ENCODE results near the gene OSBPL10.

GRCh38 chr3:31723701-31724100 is 257.4 kb downstream of the OSBPL10 start:
- TF ChIP-seq PHF8 (conservative IDR thresholded peaks at IDR 0.05; ENCODE audit: low read depth, low read length), result no peak
- no peak for TF ChIP-seq CBX8 (IDR thresholded peaks at IDR 0.05; ENCODE audit: borderline replicate concordance, low read depth, low read length)
- no peak for TF ChIP-seq POLR2A (IDR thresholded peaks at IDR 0.05; ENCODE audit: control extremely low read depth in 1 of 2, low read depth in 2 of 2, low read length in 2 of 2)
- no peak for TF ChIP-seq ZNF274 (IDR thresholded peaks at IDR 0.05; ENCODE audit: borderline replicate concordance, extremely low read depth, low read length)
- no peak for TF ChIP-seq CTCF (IDR thresholded peaks at IDR 0.05; ENCODE audit: control extremely low read depth in 1 of 3, insufficient read depth in 1 of 3, low read depth in 1 of 3, low read length in 3 of 3)
- no peak for TF ChIP-seq CBX5 (IDR thresholded peaks at IDR 0.05; ENCODE audit: low read depth, low read length)
- no peak for TF ChIP-seq USF2 (IDR thresholded peaks at IDR 0.05; ENCODE audit: low read length)
- no peak for TF ChIP-seq YY1 (IDR thresholded peaks at IDR 0.05; ENCODE audit: low read depth, low read length)
- no peak for TF ChIP-seq JUN (IDR thresholded peaks at IDR 0.05; ENCODE audit: low read depth, low read length)
- no peak for TF ChIP-seq EP300 (IDR thresholded peaks at IDR 0.05; ENCODE audit: borderline replicate concordance in 1 of 2, low read depth in 2 of 2, low read length in 2 of 2)
- no peak for TF ChIP-seq HDAC6 (IDR thresholded peaks at IDR 0.05; ENCODE audit: low read depth, low read length)
- no peak for TF ChIP-seq KDM1A (IDR thresholded peaks at IDR 0.05; ENCODE audit: borderline replicate concordance, low read length)
